ENCODE measurements around the gene CAMKK2. TPM values are rescaled to one million over a fixed set of nuclear protein-coding genes. Genes with fewer than 3 reads are reported as not detected.
"Not testable (repeated sequence)": the region's sequence is repeated elsewhere in the genome, so short reads cannot be mapped to it uniquely, and the experiment has no call there.

The CAMKK2 gene
- total and polyA plus RNA-seq, 2 of the 13 experiments (the other 11 are each of a cell fraction or from before 2014, with no cell fraction given): 18.8 to 20.0 TPM

DNA sequence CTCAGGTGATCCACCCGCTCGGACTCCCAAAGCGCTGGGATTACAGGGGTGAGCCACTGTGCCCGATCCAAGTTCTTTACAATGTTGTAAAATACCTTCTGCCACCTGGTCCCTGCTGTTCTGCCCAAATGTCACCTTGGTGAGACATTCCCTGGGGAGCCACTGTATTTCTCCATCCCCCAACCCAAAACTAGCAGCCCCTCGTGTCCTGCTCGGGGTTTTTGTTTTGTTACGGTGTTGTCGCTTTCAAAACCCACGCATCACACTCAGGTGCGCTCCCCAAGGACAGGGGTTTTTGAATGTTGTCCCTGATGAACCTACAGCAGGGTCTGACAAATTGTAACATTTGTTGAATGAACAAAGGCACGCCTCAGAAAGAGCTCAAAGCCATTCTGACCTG lies 37.4 kb downstream of the CAMKK2 start (continued):
- TF ChIP-seq PBX3 (CRISPR knock-in tag; IDR thresholded peaks at IDR 0.05; ENCODE audit: borderline replicate concordance): no peak

DNA sequence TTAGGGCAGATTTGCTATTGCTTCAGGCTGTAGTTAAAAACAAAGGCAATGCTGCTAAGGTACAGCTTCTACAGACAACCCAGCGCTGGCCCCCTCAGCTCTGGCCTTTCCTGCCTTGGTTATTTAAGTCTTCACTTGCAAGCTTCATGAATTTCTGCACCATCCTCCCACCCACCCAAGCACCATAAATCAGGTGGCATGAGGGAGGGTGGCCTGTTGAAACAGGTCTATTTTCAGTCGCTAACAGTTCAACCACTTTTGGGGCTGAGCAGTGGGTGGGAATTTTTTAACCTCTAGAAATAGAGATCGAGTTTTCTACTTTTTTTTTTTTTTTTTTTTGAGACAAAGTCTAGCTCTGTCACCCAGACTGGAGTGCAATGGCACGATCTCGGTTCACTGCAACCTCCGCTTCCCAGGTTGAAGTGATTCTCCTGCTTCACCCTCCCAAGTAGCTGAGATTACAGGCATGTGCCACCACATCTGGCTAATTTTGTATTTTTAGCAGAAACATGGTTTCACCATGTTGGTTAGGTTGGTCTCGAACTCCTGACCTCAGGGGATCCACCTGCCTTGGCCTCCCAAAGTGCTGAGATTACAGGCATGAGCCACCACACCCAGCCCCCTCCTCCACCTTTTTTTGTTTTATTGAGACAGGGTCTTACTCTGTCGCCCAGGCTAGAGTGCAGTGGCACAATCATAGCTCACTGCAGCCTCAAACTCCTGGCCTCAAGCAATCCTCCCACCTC lies 38.6 kb downstream of the CAMKK2 start:
- H3K9ac ChIP-seq (ENCODE audit: insufficient read depth, low read depth, low read length); intact Hi-C loops (cut with micrococcal nuclease; ENCODE audit: unreplicated experiment); H2AFZ ChIP-seq (ENCODE audit: low read length); H3K4me3 ChIP-seq (replicated peaks in 1 of 3; ENCODE audit: insufficient read depth in 1 of 3, low read depth in 2 of 3, low read length in 3 of 3); H3K4me1 ChIP-seq (ENCODE audit: insufficient read depth, low read length); H3K27ac ChIP-seq (ENCODE audit: extremely low read length, insufficient read depth, low read length); BruUV-seq (replicated peaks); CTCF ChIA-PET (ENCODE audit: low intra/inter-chr PET ratio, low total read pairs); H3K9me3 ChIP-seq (ENCODE audit: low read length); H3K79me2 ChIP-seq (ENCODE audit: insufficient read depth, low read length); in situ Hi-C loops (cut with HindIII; ENCODE audit: extremely low pct_ligation_motif_present, low pct_unique_long_range_greater_than_20kb); DNase-seq (ENCODE audit: low spot score); H4K20me1 ChIP-seq (ENCODE audit: insufficient read depth, low read length); ATAC-seq; FAIRE-seq; H3K27me3 ChIP-seq (ENCODE audit: control insufficient read depth in 1 of 2, insufficient read depth in 2 of 2, low read length in 2 of 2); H3K4me2 ChIP-seq (ENCODE audit: low read depth, low read length); POLR2A ChIA-PET: not testable (repeated sequence)
- 95% methylated on average over 8 of the region's 8 CpGs for WGBS (ENCODE audit: low lambda C conversion rate)
- H3K36me3 ChIP-seq (replicated peaks in 1 of 2; ENCODE audit: control insufficient read depth in 1 of 2, insufficient read depth in 2 of 2, low read length in 2 of 2): peaks cover 17 to 53% of the 10 kb centered on the region in 2 experiments

- Histone ChIP-seq H3K9me3 (ENCODE audit: low read length) (no peaks in the 10 kb centered on the region), H3K79me2 (ENCODE audit: insufficient read depth, low read length) (no peaks in the 10 kb centered on the region), H4K20me1 (ENCODE audit: insufficient read depth, low read length) (no peaks in the 10 kb centered on the region), H3K9ac (ENCODE audit: insufficient read depth, low read depth, low read length) (no peak overlapping the region), H3K4me2 (ENCODE audit: low read depth, low read length) (no peak overlapping the region), H3K4me1 (ENCODE audit: insufficient read depth, low read length) (no peaks in the 10 kb centered on the region), H3K27ac (ENCODE audit: extremely low read length, insufficient read depth, low read length) (no peak overlapping the region), H3K4me3 (replicated peaks in 1 of 3; ENCODE audit: insufficient read depth in 1 of 3, low read depth in 2 of 3, low read length in 3 of 3) (no peak overlapping the region), H3K36me3 (replicated peaks in 1 of 2; ENCODE audit: control insufficient read depth in 1 of 2, insufficient read depth in 2 of 2, low read length in 2 of 2) (peaks cover 22 to 57% of the 10 kb centered on the region in 2 experiments), H3K27me3 (ENCODE audit: control insufficient read depth in 1 of 2, insufficient read depth in 2 of 2, low read length in 2 of 2) (no peaks in the 10 kb centered on the region), H2AFZ (ENCODE audit: low read length) (no peak overlapping the region)
- FAIRE-seq: no peak
- intact Hi-C loops (cut with micrococcal nuclease; ENCODE audit: unreplicated experiment): no loop called here
- no peak for DNase-seq (ENCODE audit: low spot score)
- POLR2A ChIA-PET: no interaction called here
- CTCF ChIA-PET (ENCODE audit: low intra/inter-chr PET ratio, low total read pairs): no interaction called here
- BruUV-seq (replicated peaks): no TSS peak
- 96% methylated on average over 9 of the region's 9 CpGs for WGBS (ENCODE audit: low lambda C conversion rate)
- peak; percentile 72 for ATAC-seq
- TF ChIP-seq CEBPB (IDR thresholded peaks at IDR 0.05; ENCODE audit: borderline replicate concordance, low read depth, low read length): peak; percentile 4; the same call in 1 of the 2 replicates
- no peak for TF ChIP-seq TAF15 (IDR thresholded peaks at IDR 0.05; ENCODE audit: low read depth, low read length, poor library complexity, severe bottlenecking)
- in situ Hi-C loops (cut with HindIII; ENCODE audit: extremely low pct_ligation_motif_present, low pct_unique_long_range_greater_than_20kb): no loop called here
These were observed 41.1 kb downstream of the CAMKK2 start for GRCh38 chr12:121255433-121255832.
